CD4-positive, alpha-beta T cell treated with Interleukin-17A for 4 hours (primary cell): ENCODE results near the gene IMPACT.

Experiments
- DNase-seq: peaks from one replicate; pipeline ENCODE4 v3.0.0-alpha.2; 2020; ENCODE audit warnings: mixed read lengths

The IMPACT gene

GRCh38 chr18:24485681-24486080 is 59.2 kb downstream of the IMPACT start:
- DNase-seq: no peak

GRCh38 chr18:24486684-24487083 is 60.2 kb downstream of the IMPACT start:
- DNase-seq: no peak

- no peak for DNase-seq
These were observed 62.5 kb downstream of the IMPACT start for GRCh38 chr18:24488824-24489493.

- DNase-seq: no peak
These were observed 64.1 kb downstream of the IMPACT start for GRCh38 chr18:24490539-24490938.

GRCh38 chr18:24491927-24492834 is 65.7 kb downstream of the IMPACT start:
- DNase-seq: no peak

- DNase-seq: no peak
These were observed 68.1 kb downstream of the IMPACT start for GRCh38 chr18:24494586-24494985.

GRCh38 chr18:24497031-24497754 is 70.7 kb downstream of the IMPACT start:
- no peak for DNase-seq

GRCh38 chr18:24499814-24500213 is 73.3 kb downstream of the IMPACT start:
- DNase-seq: no peak

- no peak for DNase-seq
These were observed 73.7 kb downstream of the IMPACT start for GRCh38 chr18:24500217-24500616.

- no peak for DNase-seq
These were observed 74.3 kb downstream of the IMPACT start for GRCh38 chr18:24500766-24501165.

GRCh38 chr18:24502667-24503523 is 76.4 kb downstream of the IMPACT start:
- no peak for DNase-seq
